Naive B cell (primary cell): ENCODE results near the gene CTRL. TPM values are rescaled to one million over a fixed set of nuclear protein-coding genes. Genes with fewer than 3 reads are reported as not detected.
A peak's percentile ranks its signal among the peaks of the same experiment; 100 is the strongest.

Source experiments
- ATAC-seq, 2 donors: fragments of 150-1000 bp; cut with Tn5 transposase; 2 replicates each; pipeline ENCODE4 v1.10.0; 2021; ENCODE audit warnings: low read depth in 2 of 2, mild to moderate bottlenecking in 2 of 2, moderate library complexity in 2 of 2
- DNase-seq: peaks from one replicate; pipeline ENCODE4 v3.0.0; 2022
- H3K27ac Mint-ChIP-seq, 6 donors: one replicate each; pipeline ENCODE4 v1.8.0; 2020 to 2022; ENCODE audit warnings: mild to moderate bottlenecking in 6 of 6, mixed read lengths in 6 of 6, moderate library complexity in 5 of 6, inconsistent platforms in 2 of 6
- H3K27me3 Mint-ChIP-seq, 3 donors: one replicate each; pipeline ENCODE4 v1.8.0; 2021 to 2022; ENCODE audit warnings: mixed read lengths in 3 of 3, mild to moderate bottlenecking in 1 of 3
- H3K36me3 Mint-ChIP-seq, 2 donors: one replicate each; pipeline ENCODE4 v1.8.0; 2020 to 2022; ENCODE audit warnings: mixed read lengths in 2 of 2, inconsistent platforms in 1 of 2, mild to moderate bottlenecking in 1 of 2
- H3K4me1 Mint-ChIP-seq, 3 donors: one replicate each; pipeline ENCODE4 v1.8.0; 2020 to 2022; ENCODE audit warnings: mixed read lengths in 3 of 3, inconsistent platforms in 1 of 3, mild to moderate bottlenecking in 1 of 3, moderate library complexity in 1 of 3
- H3K4me3 Mint-ChIP-seq, 8 donors: one replicate each; pipeline ENCODE4 v1.8.0; 2020 to 2022; ENCODE audit warnings: mild to moderate bottlenecking in 8 of 8, mixed read lengths in 8 of 8, moderate library complexity in 8 of 8, inconsistent platforms in 2 of 8
- H3K9me3 Mint-ChIP-seq, 7 donors: one replicate each; pipeline ENCODE4 v1.8.0; 2020 to 2022; ENCODE audit warnings: mixed read lengths in 7 of 7, mild to moderate bottlenecking in 5 of 7, inconsistent platforms in 2 of 7, moderate library complexity in 1 of 7
- polyA plus RNA-seq, 6 donors: library from polyadenylated mRNA; unstranded; fragments of 300-500 nt; fragmentation: Illumina TruSeq; gene quantifications; one replicate each; pipeline ENCODE4 v1.2.3, GENCODE V29; 2021; ENCODE audit warnings: low read depth in 6 of 6

The CTRL gene
- polyA plus RNA-seq, 6 donors from 2014 or later = 0.65 to 3.2 (median 1.3) TPM

DNA sequence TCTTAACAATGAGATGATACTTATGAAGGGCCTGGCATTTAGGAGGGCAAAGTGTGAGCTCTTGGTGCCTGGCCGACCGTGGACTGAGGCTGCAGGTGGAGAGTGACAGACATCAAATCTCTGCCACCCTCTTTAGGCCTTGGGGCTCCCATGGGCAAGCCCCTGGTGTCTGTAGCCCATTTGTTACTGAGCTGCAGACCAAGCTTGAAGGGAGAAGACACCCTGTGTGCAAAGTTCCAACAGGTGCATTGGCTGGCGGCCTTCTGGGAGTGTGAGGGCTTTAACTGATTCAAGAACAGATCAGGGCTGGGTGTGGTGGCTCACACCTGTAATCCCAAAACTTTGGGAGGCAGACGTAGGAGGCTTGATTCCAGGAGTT lies 789 bp upstream of the CTRL start:
- Mint-ChIP-seq H3K9me3 (no peaks in the 10 kb centered on the region), H3K4me1 (peaks cover 32 to 40% (median 34%) of the 10 kb centered on the region in 3 donors), H3K27me3 (no peaks in the 10 kb centered on the region), H3K4me3 (peak overlapping the region in 1 of 8 donors; percentile 33), H3K27ac (peak overlapping the region in 2 of 6 donors; percentile 27 to 32), H3K36me3 (peaks cover 0 to 10% of the 10 kb centered on the region in 2 donors)
- DNase-seq (no peak), ATAC-seq (no peak)

DNA sequence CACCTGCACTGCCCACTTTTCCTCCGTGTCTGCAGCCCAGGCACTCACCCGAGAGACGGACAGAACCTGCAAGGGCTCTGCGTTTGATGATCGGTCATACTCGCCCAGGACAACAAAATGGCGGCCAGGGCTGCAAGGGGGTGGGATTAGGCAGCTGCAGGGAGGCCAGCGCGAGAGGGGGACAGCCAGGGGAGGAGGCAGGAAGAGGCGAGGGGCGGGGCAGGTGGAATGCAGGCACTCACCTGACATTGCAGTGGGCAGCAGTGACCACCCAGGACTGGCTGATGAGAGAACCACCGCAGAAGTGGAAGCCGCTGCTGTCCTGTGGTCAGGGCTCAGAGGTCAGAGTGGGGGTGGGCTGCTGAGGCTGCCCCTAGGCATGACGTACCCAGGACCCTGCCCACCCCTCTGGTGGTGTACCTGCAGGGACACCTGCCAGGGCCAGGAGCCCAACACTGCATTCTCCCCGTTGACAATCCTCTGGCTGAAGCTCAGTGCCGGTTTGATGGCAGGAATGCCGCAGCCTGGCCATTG lies 917 bp downstream of the CTRL start:
- Mint-ChIP-seq H3K4me3 (no peak overlapping the region), H3K27ac (no peak overlapping the region), H3K36me3 (peaks cover 0 to 8% of the 10 kb centered on the region in 2 donors), H3K4me1 (peaks cover 33 to 41% (median 36%) of the 10 kb centered on the region in 3 donors), H3K9me3 (no peaks in the 10 kb centered on the region), H3K27me3 (no peaks in the 10 kb centered on the region)
- no peak for DNase-seq
- ATAC-seq = no peak

DNA sequence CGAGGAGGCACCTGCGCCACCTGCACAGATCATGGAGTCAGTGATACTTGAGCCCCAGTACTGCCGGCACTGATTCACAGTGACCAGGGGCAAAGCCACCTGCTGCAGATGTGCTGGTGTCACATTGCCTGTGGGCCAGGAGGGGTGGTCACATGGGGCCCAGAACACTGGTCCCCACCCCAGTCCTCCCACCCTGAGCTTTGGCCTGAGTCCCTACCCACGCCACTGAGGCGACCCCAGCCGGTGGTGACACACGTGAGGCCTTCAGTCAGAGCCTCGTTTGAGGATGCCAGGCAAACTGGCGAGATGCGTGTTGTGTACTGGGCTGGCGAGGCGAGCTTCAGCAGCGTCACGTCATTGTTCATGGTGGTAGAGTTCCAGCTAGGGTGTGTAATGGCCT lies 1.5 kb downstream of the CTRL start:
- H3K27me3 Mint-ChIP-seq = no peaks in the 10 kb centered on the region
- peaks cover 31 to 41% (median 36%) of the 10 kb centered on the region in 3 donors for H3K4me1 Mint-ChIP-seq
- ATAC-seq = no peak
- no peak for DNase-seq
- H3K4me3 Mint-ChIP-seq = no peak overlapping the region
- H3K36me3 Mint-ChIP-seq = peaks cover 0 to 3% of the 10 kb centered on the region in 2 donors
- H3K27ac Mint-ChIP-seq = no peak overlapping the region
- no peaks in the 10 kb centered on the region for H3K9me3 Mint-ChIP-seq

- Mint-ChIP-seq H3K4me3 (no peak overlapping the region), H3K27ac (peak overlapping the region in 3 of 6 donors; percentile 11 to 75 (median 24)), H3K4me1 (peaks cover 30 to 42% (median 39%) of the 10 kb centered on the region in 3 donors), H3K36me3 (no peaks in the 10 kb centered on the region), H3K9me3 (no peaks in the 10 kb centered on the region), H3K27me3 (no peaks in the 10 kb centered on the region)
- DNase-seq = peak; percentile 59
- peak; percentile 85 to 90 for ATAC-seq
Observed at GRCh38 chr16:67928561-67929364, 2.9 kb downstream of the CTRL start.

DNA sequence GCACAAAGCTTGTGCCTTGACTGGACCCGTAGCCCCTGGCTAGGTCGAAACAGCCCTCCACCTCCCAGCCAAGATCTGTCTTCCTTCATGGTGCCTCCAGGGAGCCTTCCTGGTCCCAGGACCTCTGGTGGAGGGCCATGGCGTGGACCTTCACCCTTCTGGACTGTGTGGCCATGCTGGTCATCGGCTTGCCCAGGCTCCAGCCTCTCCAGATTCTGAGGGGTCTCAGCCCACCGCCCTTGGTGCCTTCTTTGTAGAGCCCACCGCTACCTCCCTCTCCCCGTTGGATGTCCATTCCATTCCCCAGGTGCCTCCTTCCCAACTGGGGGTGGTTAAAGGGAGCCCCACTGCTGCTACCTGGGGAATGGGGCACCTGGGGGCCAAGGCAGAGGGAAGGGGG lies 3.5 kb downstream of the CTRL start:
- H3K4me1 Mint-ChIP-seq = peaks cover 30 to 45% (median 38%) of the 10 kb centered on the region in 3 donors
- no peaks in the 10 kb centered on the region for H3K9me3 Mint-ChIP-seq
- peak overlapping the region in 3 of 6 donors; percentile 24 to 78 (median 75) for H3K27ac Mint-ChIP-seq
- no peaks in the 10 kb centered on the region for H3K36me3 Mint-ChIP-seq
- ATAC-seq (peak in 1 of 2 donors; percentile 6), DNase-seq (no peak)
- H3K4me3 Mint-ChIP-seq = no peak overlapping the region
- H3K27me3 Mint-ChIP-seq = no peaks in the 10 kb centered on the region

DNA sequence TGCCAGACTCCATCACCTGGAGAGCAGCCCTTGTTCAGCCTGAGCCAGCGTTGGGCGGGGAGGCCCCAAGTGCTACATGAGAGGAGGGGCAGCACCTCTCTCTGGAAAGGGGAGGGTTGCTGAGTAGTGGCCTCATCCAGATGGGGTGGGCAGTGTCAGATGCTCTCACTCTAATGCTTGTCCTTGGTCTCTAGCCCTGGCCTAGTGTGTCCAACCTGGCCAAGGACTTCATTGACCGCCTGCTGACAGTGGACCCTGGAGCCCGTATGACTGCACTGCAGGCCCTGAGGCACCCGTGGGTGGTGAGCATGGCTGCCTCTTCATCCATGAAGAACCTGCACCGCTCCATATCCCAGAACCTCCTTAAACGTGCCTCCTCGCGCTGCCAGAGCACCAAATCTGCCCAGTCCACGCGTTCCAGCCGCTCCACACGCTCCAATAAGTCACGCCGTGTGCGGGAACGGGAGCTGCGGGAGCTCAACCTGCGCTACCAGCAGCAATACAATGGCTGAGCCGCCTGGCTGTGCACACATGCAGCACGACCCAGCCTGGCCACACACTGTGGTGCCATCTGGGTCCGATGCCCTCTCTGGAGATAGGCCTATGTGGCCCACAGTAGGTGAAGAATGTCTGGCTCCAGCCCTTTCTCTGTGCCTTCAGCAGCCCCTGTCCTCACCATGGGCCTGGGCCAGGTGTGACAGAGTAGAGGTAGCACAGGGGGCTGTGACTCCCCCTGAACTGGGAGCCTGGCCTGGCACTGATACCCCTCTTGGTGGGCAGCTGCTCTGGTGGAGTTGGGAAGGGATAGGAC lies 4.3 kb downstream of the CTRL start:
- no peaks in the 10 kb centered on the region for H3K27me3 Mint-ChIP-seq
- ATAC-seq = no peak
- no peaks in the 10 kb centered on the region for H3K36me3 Mint-ChIP-seq
- no peak overlapping the region for H3K4me3 Mint-ChIP-seq
- H3K4me1 Mint-ChIP-seq = peaks cover 32 to 46% (median 43%) of the 10 kb centered on the region in 3 donors
- no peaks in the 10 kb centered on the region for H3K9me3 Mint-ChIP-seq
- DNase-seq = no peak
- H3K27ac Mint-ChIP-seq = peak overlapping the region in 1 of 6 donors; percentile 75

GRCh38 chr16:67926181-67926750 lies 5.4 kb downstream of the CTRL start:
- ATAC-seq (peak in 1 of 2 donors; percentile 24), DNase-seq (no peak)
- H3K4me1 Mint-ChIP-seq = peaks cover 35 to 49% (median 40%) of the 10 kb centered on the region in 3 donors
- no peaks in the 10 kb centered on the region for H3K36me3 Mint-ChIP-seq
- no peaks in the 10 kb centered on the region for H3K27me3 Mint-ChIP-seq
- no peaks in the 10 kb centered on the region for H3K9me3 Mint-ChIP-seq
- peak overlapping the region in 4 of 6 donors; percentile 30 to 90 (median 83) for H3K27ac Mint-ChIP-seq
- H3K4me3 Mint-ChIP-seq = peak overlapping the region in 5 of 8 donors; percentile 15 to 73 (median 36)

- DNase-seq (no peak), ATAC-seq (no peak)
- H3K36me3 Mint-ChIP-seq = no peaks in the 10 kb centered on the region
- no peak overlapping the region for H3K27ac Mint-ChIP-seq
- no peaks in the 10 kb centered on the region for H3K9me3 Mint-ChIP-seq
- H3K4me1 Mint-ChIP-seq = peaks cover 34 to 49% (median 40%) of the 10 kb centered on the region in 3 donors
- no peak overlapping the region for H3K4me3 Mint-ChIP-seq
- no peaks in the 10 kb centered on the region for H3K27me3 Mint-ChIP-seq
Observed at GRCh38 chr16:67924140-67924906, 7.3 kb downstream of the CTRL start.

GRCh38 chr16:67923414-67924116 lies 8.1 kb downstream of the CTRL start:
- Mint-ChIP-seq H3K4me1 (peaks cover 33 to 48% (median 38%) of the 10 kb centered on the region in 3 donors), H3K36me3 (no peaks in the 10 kb centered on the region), H3K27ac (peak overlapping the region in 1 of 6 donors; percentile 37), H3K4me3 (no peak overlapping the region), H3K9me3 (no peaks in the 10 kb centered on the region), H3K27me3 (no peaks in the 10 kb centered on the region)
- ATAC-seq (no peak), DNase-seq (no peak)

GRCh38 chr16:67922740-67923139 lies 8.9 kb downstream of the CTRL start:
- no peaks in the 10 kb centered on the region for H3K9me3 Mint-ChIP-seq
- H3K36me3 Mint-ChIP-seq = no peaks in the 10 kb centered on the region
- H3K27ac Mint-ChIP-seq = no peak overlapping the region
- H3K4me1 Mint-ChIP-seq = peaks cover 30 to 42% (median 36%) of the 10 kb centered on the region in 3 donors
- ATAC-seq = no peak
- peak overlapping the region in 1 of 8 donors; percentile 30 for H3K4me3 Mint-ChIP-seq
- no peaks in the 10 kb centered on the region for H3K27me3 Mint-ChIP-seq
- no peak for DNase-seq

GRCh38 chr16:67922221-67922620 lies 9.4 kb downstream of the CTRL start:
- Mint-ChIP-seq H3K27ac (no peak overlapping the region), H3K4me3 (no peak overlapping the region), H3K36me3 (no peaks in the 10 kb centered on the region), H3K9me3 (no peaks in the 10 kb centered on the region), H3K4me1 (peaks cover 34 to 42% (median 39%) of the 10 kb centered on the region in 3 donors), H3K27me3 (no peaks in the 10 kb centered on the region)
- ATAC-seq (no peak), DNase-seq (no peak)

DNA sequence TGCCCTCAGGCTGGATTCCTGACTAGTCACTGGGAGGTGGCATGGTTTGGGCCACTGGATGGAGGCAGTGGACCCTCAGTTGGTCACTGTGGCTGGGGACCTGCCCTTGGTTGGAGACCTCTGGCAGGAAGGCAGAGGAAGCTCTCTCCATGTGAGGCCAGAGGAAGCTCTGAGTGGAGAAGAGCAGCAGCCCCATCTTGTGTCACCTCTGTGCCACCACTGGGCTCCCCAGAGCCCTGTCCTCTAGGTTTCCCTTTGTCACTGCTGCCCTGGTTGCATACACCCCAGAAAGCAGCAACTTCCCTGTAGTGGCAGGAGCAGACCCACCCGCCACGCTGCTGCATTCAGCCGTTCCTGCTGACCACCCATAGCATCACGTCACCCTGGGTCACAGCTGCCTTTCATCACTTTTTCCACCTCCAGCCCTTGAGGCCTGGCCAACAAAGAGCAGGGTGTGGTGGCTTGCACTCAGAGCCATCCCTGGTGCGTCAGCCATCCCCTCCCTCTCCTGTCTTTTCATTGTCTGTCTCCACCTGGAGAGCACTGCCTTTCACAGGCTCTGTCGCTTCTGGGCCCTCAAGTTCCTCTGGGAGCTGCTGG lies 11.9 kb downstream of the CTRL start:
- no peak for ATAC-seq
- H3K27me3 Mint-ChIP-seq = no peaks in the 10 kb centered on the region
- H3K4me1 Mint-ChIP-seq = peaks cover 30 to 37% (median 36%) of the 10 kb centered on the region in 3 donors
- DNase-seq = no peak
- peaks cover 0 to 8% of the 10 kb centered on the region in 2 donors for H3K36me3 Mint-ChIP-seq
- no peak overlapping the region for H3K27ac Mint-ChIP-seq
- no peaks in the 10 kb centered on the region for H3K9me3 Mint-ChIP-seq
- H3K4me3 Mint-ChIP-seq = no peak overlapping the region
